GF-D8 (cell line): Measurements from ENCODE around the gene ELFN2.

Source experiments
- DNase-seq: peaks from one replicate; lab custom pipeline; 2025; lab: John Stamatoyannopoulos, UW

ELFN2 gene

GRCh38 chr22:37384691-37385090 is 42.6 kb downstream of the ELFN2 start:
- DNase-seq = no peak

- DNase-seq = no peak
These were observed 43.9 kb downstream of the ELFN2 start for GRCh38 chr22:37383341-37383740.

GRCh38 chr22:37381489-37381888 is 45.8 kb downstream of the ELFN2 start:
- DNase-seq = no peak

- DNase-seq = no peak
These were observed 47.6 kb downstream of the ELFN2 start for GRCh38 chr22:37379722-37380121.

- no peak for DNase-seq
These were observed 48.2 kb downstream of the ELFN2 start for GRCh38 chr22:37379085-37379484.

GRCh38 chr22:37378642-37379058 is 48.6 kb downstream of the ELFN2 start:
- no peak for DNase-seq

- no peak for DNase-seq
These were observed 49.4 kb downstream of the ELFN2 start for GRCh38 chr22:37377927-37378326.

GRCh38 chr22:37377138-37377537 is 50.1 kb downstream of the ELFN2 start:
- no peak for DNase-seq

GRCh38 chr22:37376643-37377042 is 50.6 kb downstream of the ELFN2 start:
- DNase-seq = no peak

- no peak for DNase-seq
These were observed 51.5 kb downstream of the ELFN2 start for GRCh38 chr22:37375801-37376200.

GRCh38 chr22:37374571-37374970 is 52.7 kb downstream of the ELFN2 start:
- DNase-seq = no peak

GRCh38 chr22:37373451-37373850 is 53.8 kb downstream of the ELFN2 start:
- no peak for DNase-seq

- DNase-seq = no peak
These were observed 55.4 kb downstream of the ELFN2 start for GRCh38 chr22:37371911-37372310.

GRCh38 chr22:37371491-37371890 is 55.8 kb downstream of the ELFN2 start:
- no peak for DNase-seq

GRCh38 chr22:37370306-37370979 is 56.8 kb downstream of the ELFN2 start:
- peak; percentile 5 for DNase-seq

- DNase-seq = no peak
These were observed 57.8 kb downstream of the ELFN2 start for GRCh38 chr22:37369483-37369882.

- DNase-seq = no peak
These were observed 59.2 kb downstream of the ELFN2 start for GRCh38 chr22:37368058-37368457.

- no peak for DNase-seq
These were observed 60.7 kb downstream of the ELFN2 start for GRCh38 chr22:37366601-37367000.

- DNase-seq = no peak
These were observed 61.3 kb downstream of the ELFN2 start for GRCh38 chr22:37365950-37366349.

- DNase-seq = no peak
These were observed 63.9 kb downstream of the ELFN2 start for GRCh38 chr22:37363261-37363992.

- no peak for DNase-seq
These were observed 64.7 kb downstream of the ELFN2 start for GRCh38 chr22:37362621-37363020.

GRCh38 chr22:37358917-37359316 is 68.4 kb downstream of the ELFN2 start:
- DNase-seq = no peak

GRCh38 chr22:37358386-37358785 is 68.9 kb downstream of the ELFN2 start:
- DNase-seq = no peak
